NCI-H345 treated with DMSO at 0.1 percent for 48 hours (cell line): ENCODE data around the gene PIGL.
"Not testable (repeated sequence)": the region's sequence is repeated elsewhere in the genome, so short reads cannot be mapped to it uniquely, and the experiment has no call there.

ENCODE experiments used
- DNase-seq: peaks from one replicate; lab custom pipeline; 2025; ENCODE audit not compliant: unreplicated experiment; lab: John Stamatoyannopoulos, UW

Gene PIGL

DNA sequence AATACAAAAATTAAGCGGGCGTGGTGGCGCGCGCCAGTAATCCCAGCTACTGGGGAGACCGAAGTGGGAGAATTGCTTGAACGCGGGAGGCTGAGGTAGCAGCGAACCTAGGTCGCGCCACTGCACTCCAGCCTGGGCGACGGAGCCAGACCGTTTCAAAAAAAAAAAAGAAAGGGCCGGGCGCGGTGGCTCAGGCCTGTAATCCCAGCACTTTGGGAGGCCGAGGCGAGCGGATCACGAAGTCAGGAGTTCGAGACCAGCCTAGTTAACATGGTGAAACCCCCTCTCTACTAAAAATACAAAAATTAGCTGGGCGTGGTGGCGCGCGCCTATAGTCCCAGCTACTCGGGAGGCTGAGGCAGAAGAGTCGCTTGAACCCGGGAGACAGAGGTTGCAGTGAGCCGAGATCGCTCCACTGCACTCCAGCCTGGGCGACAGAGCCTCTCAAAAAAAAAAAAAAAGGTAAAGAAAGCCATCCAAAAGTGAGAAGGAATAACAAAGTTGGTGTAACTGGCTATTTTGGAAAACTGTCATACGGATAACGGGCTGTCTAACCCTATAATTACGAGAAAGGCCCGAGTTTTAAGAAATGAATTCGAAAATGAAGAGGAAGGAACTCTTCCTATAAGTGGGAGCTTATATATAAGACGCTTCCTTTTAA, 539 bp upstream of the PIGL start:
- DNase-seq, result not testable (repeated sequence)

- no peak for DNase-seq
Measured at GRCh38 chr17:16222406-16222805, 5.4 kb downstream of the PIGL start.

DNA sequence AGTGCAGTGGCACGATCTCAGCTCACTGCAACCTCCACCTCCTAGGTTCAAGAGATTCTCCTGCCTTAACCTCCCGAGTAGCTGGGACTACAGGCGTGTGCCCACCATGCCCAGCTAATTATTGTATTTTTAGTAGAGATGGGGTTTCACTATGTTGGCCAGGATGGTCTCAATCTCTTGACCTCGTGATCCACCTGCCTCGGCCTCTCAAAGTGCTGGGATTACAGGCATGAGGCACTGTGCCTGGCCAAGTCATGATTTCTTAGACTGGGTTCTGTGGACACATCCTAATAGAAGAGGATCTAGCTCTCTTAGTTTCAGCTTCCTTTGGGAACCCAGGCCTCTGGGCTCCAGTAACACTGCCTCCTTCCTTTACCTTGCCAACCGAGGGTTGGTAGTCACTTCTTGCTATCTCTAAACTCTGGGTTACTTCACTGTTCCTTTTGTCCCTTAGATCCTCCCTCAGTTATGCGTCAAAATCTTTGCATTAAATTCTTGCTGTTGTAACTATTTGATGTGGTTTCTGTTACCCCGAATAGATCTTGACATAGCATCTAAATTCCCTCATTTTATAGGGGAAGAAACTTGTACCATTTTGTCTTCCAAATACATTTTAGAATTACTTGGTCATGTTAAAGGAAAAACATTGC, 13.0 kb downstream of the PIGL start:
- DNase-seq, result not testable (repeated sequence)

GRCh38 chr17:16232391-16232790, 15.4 kb downstream of the PIGL start:
- no peak for DNase-seq

DNA sequence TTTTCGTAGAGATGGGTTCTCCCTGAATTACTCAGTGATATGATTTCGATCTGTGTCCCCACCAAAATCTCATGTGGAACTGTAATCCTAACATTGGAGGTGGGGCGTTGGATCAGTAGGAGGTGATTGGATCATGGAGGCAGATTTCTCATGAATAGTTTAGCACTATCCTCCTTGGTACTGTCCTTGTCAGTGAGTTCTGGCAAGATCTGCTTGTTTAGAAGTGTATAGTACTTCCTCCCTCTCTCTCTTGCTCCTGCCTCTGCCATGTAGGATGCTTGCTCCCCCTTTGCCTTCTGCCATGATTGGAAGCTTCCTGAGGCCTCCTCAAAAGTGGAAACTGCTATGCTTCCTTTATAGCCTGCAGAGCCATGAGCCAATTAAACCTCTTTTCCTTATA, 22.9 kb downstream of the PIGL start:
- no peak for DNase-seq

DNA sequence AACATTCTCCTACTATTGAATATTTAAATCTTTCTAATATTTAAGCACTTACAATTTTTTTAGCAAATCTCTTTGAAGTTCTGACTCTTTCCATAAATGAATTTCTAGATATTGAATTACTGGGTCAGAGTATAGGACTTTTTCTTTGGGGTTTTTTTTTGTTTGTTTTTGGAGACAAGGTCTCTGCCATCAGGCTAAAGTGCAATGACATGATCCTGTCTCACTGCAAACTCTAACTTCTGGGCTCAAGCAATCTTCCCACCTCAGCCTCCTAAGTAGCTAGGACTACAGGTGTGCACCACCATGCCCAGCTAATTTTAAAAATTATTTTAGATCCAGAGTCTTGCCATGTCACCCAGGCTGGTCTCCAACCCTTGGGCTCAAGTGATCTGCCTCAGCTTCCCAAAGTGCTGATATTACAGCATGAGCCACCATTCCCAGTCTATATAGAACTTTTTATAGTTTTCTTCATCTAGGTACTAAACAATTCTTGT, 24.9 kb downstream of the PIGL start:
- no peak for DNase-seq

GRCh38 chr17:16243385-16243784, 26.4 kb downstream of the PIGL start:
- no peak for DNase-seq

DNA sequence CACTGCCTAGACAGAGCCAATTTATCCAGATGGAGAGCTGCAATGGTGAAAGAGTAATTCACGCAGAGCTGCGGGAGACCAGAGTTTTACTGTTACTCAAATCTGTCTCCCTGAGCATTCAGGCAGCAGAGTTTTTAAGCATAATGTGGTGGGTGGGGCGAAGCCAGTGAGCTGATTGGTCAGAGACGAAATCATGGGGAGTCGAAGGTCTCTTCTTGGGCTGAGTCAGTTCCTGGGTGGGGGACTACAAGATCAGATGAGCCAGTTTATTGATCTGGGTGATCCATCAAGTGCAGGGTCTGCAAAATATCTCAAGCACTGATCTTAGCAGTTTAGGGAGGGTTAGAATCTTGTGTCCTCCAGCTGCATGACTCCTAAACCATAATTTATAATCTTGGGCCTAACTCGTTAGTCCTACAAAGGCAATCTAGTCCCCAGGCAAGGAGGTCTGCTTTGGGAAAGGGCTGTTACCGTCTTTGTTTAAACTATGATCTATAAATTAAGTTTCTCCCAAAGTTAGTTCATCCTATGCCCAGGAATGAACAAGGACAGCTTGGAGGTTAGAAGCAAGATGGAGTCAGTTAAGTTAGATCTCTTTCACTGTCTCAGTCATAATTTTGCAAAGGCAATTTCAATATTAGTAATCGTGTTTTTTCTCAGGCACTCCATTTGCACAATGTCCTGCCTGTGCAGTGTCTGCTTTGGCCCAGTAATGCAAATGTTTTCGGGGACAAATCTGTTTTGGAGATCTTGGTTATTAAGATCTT, 27.0 kb downstream of the PIGL start:
- DNase-seq, result no peak

GRCh38 chr17:16247586-16247984, 30.6 kb downstream of the PIGL start:
- DNase-seq, result no peak

- DNase-seq, result no peak
Measured at GRCh38 chr17:16250635-16251034, 33.6 kb downstream of the PIGL start.

DNA sequence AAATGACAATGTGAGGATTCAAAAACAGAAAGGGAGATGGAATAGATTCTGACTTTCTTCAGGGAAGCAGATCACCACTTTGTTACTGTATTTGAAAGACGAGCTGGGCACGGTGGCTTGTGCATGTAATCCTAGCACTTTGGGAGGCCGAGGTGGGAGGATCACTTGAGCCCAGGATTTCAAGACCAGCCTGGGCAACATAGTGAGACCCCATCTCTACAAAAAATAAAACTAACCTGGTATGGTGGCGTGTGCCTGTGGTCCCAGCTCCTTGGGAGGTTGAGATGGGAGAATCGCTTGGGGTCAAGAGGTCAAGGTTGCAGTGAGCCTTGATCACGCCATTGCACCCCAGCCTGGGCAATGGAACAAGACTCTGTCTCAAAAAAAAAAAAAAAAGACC, 34.0 kb downstream of the PIGL start:
- no peak for DNase-seq

- DNase-seq, result no peak
Measured at GRCh38 chr17:16251556-16251955, 34.5 kb downstream of the PIGL start.

DNA sequence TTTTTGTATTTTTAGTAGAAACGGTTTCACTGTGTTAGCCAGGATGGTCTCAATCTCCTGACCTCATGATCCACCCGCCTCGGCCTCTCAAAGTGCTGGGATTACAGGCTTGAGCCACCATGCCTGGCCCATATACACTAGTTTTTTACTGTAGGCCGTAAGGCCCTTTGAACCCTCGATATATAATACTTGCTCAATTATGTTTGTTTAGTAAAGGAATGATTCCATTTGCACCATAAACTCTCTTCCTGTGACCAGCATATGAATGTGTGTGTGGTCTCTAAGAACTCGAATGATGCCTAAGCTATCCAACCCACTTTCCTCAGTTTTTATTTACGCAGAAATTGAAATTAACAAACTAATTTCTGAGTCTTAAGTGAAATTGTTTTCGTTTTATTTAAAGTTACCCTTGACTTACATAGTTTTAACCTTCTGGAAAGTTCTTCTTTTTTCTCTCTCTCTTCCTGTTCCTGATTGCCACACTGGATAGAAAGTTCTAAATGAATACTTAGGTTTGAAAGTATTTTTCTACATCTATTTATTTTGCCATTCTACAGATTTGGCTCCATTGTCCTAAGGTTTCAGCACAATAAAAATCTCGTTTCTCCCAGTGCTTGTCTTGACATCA, 37.9 kb downstream of the PIGL start:
- no peak for DNase-seq

- no peak for DNase-seq
Measured at GRCh38 chr17:16255481-16255921, 38.5 kb downstream of the PIGL start.

- no peak for DNase-seq
Measured at GRCh38 chr17:16258901-16259300, 41.9 kb downstream of the PIGL start.

- no peak for DNase-seq
Measured at GRCh38 chr17:16259926-16260325, 42.9 kb downstream of the PIGL start.

DNA sequence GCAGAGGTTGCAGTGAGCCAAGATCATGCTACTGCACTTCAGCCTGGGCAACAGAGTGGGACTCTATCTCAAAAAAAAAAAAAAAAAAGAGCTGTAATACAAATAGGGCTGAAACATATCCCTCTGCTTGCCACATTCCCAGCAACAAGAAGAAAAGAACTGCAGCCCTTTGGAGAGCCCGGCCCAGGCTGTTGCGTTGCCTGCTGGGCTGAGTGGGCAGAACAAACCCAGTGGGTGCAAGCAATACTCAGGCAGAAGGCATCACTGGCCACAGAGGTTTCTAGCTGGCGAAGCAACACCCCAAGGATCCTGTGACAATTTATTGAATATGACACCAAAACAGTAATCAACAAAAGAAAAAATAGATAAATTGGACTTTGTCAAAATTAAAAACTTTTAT, 44.0 kb downstream of the PIGL start:
- DNase-seq, result no peak

GRCh38 chr17:16262201-16262600, 45.2 kb downstream of the PIGL start:
- no peak for DNase-seq

- no peak for DNase-seq
Measured at GRCh38 chr17:16267174-16267573, 50.2 kb downstream of the PIGL start.

- no peak for DNase-seq
Measured at GRCh38 chr17:16269658-16270057, 52.6 kb downstream of the PIGL start.

DNA sequence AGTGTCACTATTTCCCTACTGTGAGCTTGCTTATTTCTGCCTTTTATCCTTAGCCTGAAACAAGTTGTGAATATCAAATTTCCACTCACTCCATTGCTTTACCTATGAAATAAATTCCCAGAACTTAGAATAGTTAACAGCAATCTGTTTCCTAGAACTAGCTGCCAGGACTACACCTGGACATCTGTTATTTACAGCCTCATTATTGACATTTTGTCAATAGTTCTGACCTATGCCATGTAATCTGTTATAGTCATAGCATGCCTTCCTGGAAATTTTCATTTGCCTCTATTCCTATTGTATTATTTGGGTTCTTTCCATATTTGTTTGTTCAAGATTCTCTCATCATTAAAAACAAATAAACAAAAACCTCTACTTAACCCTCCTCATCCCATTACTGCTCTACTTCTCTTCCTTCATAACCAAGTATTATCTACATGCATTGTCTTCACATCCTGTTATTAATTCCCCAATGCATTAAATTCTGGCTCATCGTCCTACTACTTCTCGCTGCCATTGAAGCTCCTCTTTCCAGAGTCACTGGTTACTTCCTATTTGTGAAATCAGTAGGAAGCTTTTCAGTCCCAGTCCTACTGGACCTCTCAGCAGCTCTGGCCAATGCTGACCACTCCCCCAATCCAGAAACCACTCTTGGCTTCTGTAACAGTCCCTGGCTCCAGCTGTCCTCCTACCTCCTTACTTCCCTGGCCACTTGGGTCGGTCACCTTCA, 55.3 kb downstream of the PIGL start:
- no peak for DNase-seq
